H4 (cell line): Measurements from ENCODE around the gene CCDC124. TPM values are rescaled to one million over a fixed set of nuclear protein-coding genes. Genes with fewer than 3 reads are reported as not detected.
"Not testable (repeated sequence)": the region's sequence is repeated elsewhere in the genome, so short reads cannot be mapped to it uniquely, and the experiment has no call there.

ENCODE experiments used
- DNase-seq: peaks from one replicate; pipeline ENCODE4 v3.0.0-alpha.2; 2015; ENCODE audit warnings: low spot score
- total RNA-seq: library from RNA; depleted of rRNA; stranded (reverse); fragments of >200 nt; shearing (Covaris generic); gene quantifications from 2 replicates; pipeline ENCODE4 v1.2.3, GENCODE V29; 2014; rRNA removed

CCDC124 gene
- 30.4 and 36.6 TPM in 2 replicates for total RNA-seq

- peak; percentile 90 for DNase-seq
Observed at GRCh38 chr19:17932485-17933338, at the start of gene CCDC124. CCDC124 (plus strand) TSS chr19:17933015; CDS start chr19:17936421, 3,406 bp downstream.

GRCh38 chr19:17883627-17884410 is 49.0 kb upstream of the CCDC124 start:
- no peak for DNase-seq

GRCh38 chr19:17886515-17886914 is 46.3 kb upstream of the CCDC124 start:
- DNase-seq: no peak

- DNase-seq: not testable (repeated sequence)
Observed at GRCh38 chr19:17887221-17887620, 45.6 kb upstream of the CCDC124 start.

GRCh38 chr19:17888260-17888659 is 44.6 kb upstream of the CCDC124 start:
- DNase-seq: no peak

- no peak for DNase-seq
Observed at GRCh38 chr19:17889609-17890214, 43.1 kb upstream of the CCDC124 start.

- DNase-seq: no peak
Observed at GRCh38 chr19:17893766-17894165, 39.0 kb upstream of the CCDC124 start.

GRCh38 chr19:17902701-17903100 is 30.1 kb upstream of the CCDC124 start:
- peak; percentile 81 for DNase-seq

- no peak for DNase-seq
Observed at GRCh38 chr19:17908244-17908643, 24.6 kb upstream of the CCDC124 start.

- DNase-seq: no peak
Observed at GRCh38 chr19:17909003-17909732, 23.6 kb upstream of the CCDC124 start.

GRCh38 chr19:17910791-17911360 is 21.9 kb upstream of the CCDC124 start:
- DNase-seq: no peak

- DNase-seq: peak; percentile 36
Observed at GRCh38 chr19:17915940-17916593, 16.7 kb upstream of the CCDC124 start.

- DNase-seq: not testable (repeated sequence)
Observed at GRCh38 chr19:17918151-17918550, 14.7 kb upstream of the CCDC124 start.

- not testable (repeated sequence) for DNase-seq
Observed at GRCh38 chr19:17919122-17919521, 13.7 kb upstream of the CCDC124 start.

GRCh38 chr19:17920527-17920926 is 12.3 kb upstream of the CCDC124 start:
- no peak for DNase-seq

- DNase-seq: no peak
Observed at GRCh38 chr19:17922138-17922537, 10.7 kb upstream of the CCDC124 start.

GRCh38 chr19:17926044-17926443 is 6.8 kb upstream of the CCDC124 start:
- DNase-seq: no peak

GRCh38 chr19:17929056-17929455 is 3.8 kb upstream of the CCDC124 start:
- no peak for DNase-seq

- no peak for DNase-seq
Observed at GRCh38 chr19:17931532-17932191, 1.2 kb upstream of the CCDC124 start.
